Myocyte (in vitro differentiated cells): ENCODE measurements around the gene SETD3. TPM values are rescaled to one million over a fixed set of nuclear protein-coding genes. Genes with fewer than 3 reads are reported as not detected.
"Not testable (repeated sequence)": the region's sequence is repeated elsewhere in the genome, so short reads cannot be mapped to it uniquely, and the experiment has no call there.

Experiments
- DNase-seq: peaks from one replicate; pipeline ENCODE4 v3.0.0-alpha.2; 2012; ENCODE audit warnings: low read depth
- total RNA-seq: library from RNA; depleted of rRNA; stranded (reverse); fragments of >200 nt; gene quantifications from 2 replicates; pipeline ENCODE4 v1.2.3, GENCODE V29; 2014

Gene SETD3
- total RNA-seq, 1 donor from 2014 or later, result 149 TPM

DNA sequence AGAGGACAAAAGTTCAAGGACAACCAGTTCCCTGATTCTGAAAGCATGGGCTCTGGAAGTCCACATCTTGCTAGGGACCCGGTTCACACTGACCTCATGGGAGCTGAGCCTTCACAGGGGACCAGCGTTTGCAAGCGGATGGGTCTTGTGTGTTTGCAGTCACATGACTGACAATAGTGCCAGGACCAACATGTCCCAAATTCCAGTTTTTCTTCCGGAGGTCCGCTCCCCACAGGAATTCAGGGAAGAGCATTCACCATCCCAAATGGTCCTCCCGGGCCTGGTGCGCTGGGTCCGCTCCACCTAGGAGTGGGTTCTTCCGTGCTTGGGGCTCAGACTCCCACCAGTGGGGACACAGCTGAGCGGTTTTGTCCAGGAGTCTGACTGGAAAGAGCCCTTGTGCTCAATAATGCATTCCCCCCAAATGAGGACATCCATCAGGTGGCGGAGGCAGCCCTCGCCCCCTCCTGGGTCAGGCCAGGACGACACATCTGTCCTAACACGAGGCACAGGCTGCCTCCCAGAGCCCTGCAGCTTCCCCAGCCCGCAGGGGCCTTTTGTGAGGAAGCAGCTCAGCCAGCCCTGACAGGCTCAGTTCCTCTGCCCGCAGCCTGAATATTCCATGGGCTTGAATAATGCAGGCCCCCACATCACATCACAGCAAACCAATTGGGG lies 116.9 kb downstream of the SETD3 start:
- DNase-seq, result no peak

DNA sequence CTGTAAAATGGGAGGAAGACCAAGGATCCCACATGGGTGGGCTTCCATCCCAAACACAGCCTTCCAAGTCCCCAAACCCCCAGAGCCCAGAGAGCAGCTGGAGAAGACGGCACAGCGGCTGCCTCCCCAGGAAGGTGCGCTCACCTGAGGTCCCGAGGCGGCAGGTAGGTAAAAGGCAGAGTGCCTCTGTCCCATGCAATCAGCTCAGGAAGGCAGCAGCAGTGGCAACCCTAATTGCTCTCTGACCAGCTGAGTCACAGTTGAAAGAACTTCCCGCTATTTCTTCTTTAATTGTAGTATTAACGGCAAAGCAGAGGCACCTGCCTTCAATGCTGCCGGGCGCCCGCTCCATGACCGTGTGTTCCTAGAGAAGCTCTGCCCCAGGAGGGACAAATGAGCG lies 117.6 kb downstream of the SETD3 start:
- no peak for DNase-seq

DNA sequence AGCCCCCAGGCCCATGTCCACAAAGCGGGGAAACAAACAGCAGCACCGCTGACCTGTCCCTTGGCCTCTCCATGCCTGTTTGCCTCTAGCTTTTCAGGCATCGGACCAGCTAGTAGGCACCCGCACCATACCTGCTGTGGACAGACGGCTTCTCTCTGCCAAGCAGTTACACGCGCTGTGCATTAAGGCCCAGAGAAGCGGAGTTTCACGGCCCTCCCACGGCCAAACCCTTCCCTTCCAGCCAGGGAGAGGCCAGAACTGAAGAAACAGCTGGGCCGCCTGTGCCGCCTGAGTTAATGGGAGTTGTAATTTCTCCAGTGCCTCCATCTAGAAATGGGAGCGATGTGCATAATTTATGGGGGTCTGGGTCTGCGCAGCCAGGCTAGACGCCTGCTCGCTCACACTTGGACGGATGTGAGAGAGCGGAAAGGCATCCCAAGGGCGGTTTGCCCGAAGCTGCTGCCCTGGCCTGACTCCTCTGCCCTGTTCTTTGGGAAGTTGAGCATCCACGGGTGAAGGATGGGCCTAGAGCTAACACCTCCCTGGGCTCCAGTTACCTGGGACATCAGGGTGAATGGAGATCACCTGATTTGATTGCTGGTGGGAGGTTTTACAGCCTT lies 119.0 kb downstream of the SETD3 start:
- DNase-seq, result no peak

DNA sequence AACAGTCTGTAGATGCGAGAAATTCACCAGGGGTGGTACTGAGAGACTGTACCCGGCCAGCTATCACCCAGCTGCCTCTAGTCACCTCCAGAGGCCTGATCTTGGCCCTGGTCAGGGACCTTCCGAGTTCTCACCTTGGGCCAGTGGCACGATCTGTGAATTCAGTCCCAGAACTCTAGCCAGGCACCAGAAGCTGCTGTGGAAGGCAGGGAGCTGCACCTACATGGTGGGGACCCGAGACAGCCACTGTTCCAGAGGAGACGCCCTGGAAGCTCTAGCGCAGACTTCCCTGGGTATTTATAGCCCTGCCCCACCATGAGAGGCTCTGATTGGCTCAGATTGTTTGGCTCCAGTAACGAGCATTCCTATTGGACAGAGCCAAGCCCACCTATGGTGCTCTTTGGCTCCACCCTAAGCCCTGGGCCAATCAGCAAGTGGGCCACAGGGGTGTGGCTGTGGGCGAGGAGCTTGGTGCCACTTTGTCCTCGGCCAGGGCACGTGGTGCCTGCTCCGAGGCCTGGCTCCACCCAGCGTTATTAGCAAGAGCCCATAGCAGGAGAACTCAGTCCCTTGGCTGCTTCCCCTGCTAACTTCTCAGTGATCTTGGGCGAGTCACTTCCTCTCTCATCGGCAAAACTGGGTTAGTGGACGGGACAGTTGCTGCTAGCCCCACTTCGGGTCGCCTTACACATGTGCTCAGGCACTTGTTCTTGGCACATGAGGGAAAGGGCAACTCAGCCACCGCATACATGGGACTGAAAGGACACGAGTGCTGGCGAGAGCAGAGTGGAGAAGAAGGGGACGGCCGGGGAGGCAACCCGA lies 119.7 kb downstream of the SETD3 start:
- no peak for DNase-seq

DNA sequence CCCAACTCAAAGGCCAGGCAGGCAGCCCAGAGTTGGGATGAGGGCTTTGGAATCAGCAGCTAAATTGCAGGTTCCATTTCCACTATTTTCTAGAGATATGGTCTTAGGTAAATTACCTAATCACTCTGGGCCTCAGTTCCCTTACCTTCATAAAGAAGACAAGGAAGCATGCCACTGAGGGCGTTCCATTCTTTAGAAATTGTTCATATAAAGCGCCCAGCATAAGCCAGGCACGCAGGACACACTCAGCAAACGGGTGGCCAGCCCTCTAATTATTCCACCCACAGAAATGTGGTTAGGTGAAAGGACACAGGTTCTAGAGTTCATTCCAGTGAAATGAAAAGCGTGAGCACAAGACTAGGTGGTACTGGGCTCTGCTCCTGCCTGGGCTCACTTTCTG lies 120.8 kb downstream of the SETD3 start:
- no peak for DNase-seq

DNA sequence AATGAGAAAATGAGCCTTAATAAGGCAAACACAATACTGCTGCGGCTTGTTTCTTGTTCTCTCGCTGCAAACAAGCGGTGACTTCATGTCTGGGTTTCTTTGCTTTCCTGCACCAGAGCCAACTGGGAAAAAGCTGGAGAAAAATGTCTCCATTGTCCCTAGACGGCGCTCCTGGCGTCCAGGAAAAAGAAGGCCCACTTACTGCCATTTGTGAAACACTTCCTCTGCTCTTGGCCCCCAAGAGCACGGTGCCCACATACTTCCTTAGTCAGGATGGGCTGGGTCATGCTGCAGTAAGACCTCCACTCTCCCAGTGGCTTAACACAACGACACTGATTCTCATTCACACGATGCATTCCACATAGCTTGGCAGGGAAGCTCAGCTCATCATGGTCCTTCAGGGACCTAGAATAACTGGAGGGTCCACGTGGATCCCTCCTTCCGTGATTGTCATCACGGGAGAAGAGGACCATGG lies 122.7 kb downstream of the SETD3 start:
- no peak for DNase-seq

DNA sequence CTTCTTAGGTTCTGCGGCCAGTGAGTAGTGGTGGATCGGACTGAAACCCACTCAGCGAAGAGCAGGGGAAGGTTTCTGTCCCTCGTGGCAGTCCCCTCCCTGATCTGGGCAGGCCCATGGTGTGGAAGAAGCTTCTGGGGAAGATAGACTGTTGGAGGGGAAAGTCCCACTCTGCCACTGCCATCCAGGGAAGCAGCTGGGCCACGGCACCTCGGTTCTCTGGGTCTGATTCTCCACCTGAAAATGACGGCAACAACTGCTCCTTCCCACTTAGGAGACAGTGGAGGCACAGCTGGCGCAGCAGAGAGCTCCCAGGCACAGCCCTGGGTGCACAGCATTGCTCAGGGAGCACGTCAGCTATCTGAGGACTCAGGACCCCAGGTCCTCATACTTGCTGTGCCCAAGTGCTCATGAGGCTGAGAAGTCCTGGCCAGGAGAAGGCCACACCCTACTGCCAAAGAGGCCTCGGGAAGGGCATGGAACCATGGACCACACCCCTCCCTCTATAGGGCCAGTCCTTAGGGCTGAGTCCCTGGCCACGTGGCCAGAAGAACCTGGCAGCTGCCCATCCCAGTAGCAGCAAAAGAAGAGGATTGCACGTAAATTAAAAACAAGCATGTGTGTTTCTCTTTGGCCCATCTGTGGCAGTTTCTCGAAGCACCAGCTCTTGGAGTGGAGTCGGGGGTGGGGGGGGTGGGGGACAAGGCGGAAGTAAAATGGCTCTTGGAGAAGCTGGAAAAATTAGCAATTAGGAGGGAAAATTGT lies 123.3 kb downstream of the SETD3 start:
- DNase-seq, result no peak

DNA sequence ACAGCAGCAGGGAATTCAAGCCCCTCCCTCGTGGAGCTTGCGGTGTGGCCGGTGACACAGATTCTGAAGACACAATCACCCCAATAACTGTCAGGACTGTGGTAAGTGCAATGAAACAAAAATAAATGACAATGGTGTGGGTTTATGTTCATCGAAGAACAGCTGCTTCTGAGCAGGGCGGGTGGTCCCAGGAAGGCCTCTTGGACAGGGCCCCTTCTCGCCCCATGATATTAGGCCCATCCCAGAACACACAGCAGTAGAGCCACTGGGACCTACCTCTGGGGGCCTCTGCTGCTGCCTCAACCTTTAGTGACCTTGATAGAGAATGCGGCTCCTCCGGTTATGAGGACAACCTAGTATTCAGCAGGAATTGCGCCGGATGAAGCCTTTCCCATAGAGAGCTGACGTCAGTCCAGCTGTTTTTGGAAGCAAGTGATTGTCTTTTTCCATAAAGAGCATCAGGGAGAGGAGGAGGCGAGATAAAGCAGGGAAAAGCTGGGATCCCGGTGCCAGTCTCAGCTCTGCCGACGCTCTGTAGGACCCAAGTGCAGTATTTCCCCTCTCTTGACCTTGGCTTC lies 124.5 kb downstream of the SETD3 start:
- no peak for DNase-seq

DNA sequence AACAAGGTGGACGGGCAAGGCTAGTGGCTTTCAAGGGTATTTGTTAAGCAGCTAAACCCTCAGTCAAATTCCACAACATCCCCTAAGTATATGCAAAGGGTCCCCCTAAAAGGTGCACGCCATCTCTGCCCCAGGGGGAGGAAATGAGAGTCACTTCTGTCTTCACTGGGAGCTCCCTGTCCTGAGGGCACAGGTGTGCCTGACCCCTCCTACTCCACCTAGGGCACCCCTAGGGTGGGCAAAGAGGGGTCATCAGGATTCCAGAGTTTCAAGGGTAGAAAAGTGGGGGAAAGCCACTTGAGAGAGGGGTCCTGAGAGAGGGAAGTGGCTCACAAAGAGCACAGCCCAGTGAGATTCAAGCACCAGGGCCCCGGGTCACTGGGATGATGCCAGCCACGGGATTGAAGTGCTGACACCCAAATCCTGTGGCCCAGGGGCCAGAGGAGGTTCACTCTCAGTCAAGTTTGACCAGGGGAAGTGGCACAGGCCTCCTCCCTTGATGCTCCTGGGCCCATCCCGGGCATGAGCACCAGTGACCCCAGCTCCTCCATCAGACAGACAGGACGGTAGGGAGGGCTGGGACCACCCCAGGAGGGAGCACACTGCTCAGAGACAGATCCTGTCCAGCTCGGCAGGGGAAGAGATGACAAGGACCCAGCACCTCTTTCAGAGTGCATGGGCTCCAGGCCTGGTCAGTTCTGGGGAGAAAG lies 126.3 kb downstream of the SETD3 start:
- DNase-seq, result no peak

DNA sequence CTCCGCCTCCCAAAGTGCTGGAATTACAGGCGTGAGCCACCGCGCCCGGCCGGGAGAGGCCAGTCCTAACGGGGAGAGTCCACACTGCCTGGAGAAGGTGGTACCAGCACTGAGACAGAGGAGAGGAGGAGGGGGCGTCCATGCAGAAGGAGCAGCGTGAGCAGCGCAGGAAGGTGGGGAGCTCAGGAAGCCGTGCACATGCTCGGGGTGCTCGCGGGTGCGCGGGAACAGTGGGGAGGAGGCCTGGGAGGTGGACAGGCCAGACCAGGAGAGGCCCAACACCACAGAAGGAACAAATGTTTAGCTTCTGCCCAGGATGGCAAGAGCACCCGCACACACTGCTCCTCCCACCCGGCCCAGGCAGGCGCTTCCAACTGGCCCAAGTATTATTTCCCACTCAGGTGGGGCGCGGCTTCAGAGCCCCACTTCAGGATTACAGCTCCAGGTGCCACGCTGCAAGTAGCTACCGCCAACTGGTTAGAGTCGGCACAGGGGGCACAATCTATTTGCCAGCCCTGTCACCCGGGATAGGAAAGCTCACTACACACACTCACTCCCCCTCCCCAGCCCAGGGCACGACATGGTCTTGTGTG lies 127.9 kb downstream of the SETD3 start:
- no peak for DNase-seq

DNA sequence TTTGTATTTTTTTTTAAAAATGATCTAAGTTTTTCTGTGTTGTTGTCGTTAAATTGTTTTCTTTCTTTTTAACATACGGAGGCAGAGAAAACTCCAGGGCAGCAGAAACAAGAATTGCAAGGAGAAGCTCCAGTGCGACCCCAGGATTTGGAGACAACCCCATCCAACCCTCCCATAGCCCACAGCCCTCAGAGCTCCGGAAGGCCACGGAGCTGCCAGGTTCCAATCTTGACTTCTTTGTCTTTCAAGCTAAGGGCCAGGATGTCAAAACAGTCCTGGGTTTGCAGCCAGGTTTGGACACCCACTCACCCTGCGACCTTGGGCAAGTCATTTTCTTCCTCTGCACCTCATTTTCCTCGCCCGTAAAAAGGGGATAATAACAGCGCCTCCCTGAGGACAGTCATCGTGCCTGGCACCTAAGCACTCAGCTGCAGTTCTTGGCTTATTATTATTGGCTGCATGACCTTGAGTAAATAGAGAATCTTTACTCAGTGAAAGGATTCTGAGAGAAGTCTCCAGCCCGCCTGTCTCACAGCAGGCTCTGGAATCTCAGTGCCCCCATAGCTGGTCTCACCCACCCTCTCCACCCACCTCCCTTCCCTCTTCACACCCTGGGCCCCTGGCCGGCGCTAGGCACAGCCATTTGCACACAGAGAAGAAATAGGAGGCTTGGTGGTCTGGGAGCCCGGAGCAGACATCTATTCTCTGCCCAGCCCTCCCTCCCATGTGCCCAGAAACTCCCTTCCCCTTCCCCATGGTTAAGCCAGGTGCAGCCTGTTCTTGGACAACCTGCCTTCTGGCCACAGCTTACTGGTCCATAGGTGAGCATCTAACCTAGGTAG lies 129.3 kb downstream of the SETD3 start:
- DNase-seq, result peak; percentile 4

DNA sequence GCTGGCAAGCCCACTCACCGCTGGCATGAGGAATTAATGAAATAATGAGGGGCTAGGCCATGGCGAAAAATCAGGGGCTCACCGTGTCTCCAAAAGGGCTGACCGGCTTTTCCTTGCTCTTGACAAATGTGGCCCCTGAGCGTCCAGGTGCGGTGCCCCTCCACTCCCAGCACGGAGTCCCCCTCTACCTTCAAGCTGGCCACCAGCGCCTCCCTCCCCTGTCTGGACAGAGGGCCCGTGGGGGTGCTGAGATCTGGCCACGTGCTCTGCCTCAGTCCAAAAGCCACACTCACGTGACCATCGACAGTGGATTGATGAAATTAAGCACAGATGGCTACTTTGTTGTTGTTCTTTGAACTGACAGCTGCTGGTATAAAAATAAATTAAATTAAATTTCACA lies 129.9 kb downstream of the SETD3 start:
- peak; percentile 30 for DNase-seq

DNA sequence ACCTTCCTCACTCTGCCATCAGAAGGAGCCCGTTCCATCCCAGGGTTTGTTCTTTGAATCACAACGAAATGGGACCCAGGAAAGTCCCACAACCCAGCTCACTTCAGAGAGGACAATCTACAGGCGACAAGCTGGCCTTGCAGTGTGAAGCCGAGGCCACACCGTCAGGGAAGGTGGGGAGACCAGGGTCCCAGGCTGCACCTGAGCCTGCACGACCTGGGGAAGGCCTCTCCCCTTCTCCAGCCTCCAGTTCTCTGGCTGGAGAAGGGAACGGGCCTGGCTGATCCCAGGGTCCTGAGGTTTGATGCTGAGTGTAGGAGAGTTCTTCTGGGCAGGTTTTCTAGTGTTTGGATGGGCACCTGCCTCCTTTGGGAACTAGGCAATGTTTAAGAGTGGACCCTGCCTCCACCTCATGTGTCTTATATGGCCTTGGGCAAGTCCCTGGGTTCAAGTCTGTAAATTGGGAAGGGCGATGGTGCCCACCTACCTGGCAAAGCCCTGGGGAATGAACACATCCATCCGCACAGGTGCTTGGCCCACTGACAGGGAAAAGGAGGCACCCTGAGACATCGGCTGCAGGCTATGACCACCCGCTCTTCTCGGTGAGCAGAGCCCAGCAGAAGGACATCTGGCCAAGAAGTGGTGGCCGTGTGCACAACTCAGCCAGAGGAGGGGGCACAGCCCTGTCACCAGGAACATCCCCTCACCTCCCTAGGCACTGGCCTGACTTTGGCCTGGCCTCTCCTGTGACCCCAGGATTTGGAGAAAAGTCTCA lies 130.8 kb downstream of the SETD3 start:
- DNase-seq, result no peak

DNA sequence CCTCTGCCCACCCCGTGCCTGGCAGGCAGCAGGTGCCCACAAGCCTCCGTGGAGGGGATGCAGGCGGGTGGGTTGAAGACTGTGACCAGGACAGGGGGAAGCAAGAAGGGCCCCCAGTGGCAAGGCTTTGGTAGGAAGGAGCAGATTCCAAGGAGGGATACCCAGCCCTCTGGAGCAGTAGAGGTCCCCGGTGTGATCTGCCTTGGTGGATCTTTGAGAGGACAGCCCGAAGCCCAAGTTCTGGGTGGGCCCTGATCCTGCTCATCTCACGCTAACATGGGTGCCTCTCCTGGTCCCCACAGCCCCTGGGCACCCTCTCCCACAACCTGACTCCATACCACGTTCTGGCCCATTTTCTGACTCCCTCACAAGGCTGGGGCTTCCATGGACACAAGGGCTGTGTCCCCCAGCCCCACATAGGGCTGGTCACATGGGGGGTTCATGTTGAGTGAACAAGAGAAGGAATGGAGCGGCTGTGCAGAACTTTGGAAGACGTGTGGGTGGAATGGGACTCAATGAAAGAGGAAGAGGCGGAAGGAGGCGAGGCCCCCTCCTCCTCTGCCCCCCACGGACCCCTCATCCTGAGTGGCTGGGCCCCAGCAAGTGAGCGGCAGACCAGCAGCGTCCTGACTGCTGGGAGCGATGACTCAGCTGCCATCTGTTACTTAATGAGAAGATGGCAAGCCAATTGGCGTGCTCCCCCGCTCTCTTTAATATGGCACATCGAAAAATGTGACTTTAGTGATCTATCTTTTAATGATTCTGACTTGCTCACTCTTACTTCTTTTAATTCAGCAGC lies 131.6 kb downstream of the SETD3 start:
- DNase-seq, result peak; percentile 58

DNA sequence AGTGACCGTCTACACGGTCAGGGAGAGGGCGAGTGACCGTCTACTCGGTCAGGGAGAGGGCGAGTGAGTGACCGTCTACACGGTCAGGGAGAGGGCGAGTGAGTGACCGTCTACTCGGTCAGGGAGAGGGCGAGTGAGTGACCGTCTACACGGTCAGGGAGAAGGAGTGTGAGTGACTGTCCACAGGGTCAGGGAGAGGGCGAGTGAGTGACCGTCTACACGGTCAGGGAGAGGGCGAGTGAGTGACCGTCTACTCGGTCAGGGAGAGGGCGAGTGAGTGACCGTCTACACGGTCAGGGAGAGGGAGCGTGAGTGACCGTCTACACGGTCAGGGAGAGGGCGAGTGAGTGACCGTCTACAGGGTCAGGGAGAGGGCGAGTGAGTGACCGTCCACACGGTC lies 132.4 kb downstream of the SETD3 start:
- DNase-seq, result not testable (repeated sequence)
